B cell (primary cell): ENCODE data around the gene SPX. TPM values are rescaled to one million over a fixed set of nuclear protein-coding genes. Genes with fewer than 3 reads are reported as not detected.

ENCODE experiments used
- ATAC-seq: fragments of 200-7000 bp; cut with Tn5 transposase; one replicate; pipeline ENCODE4 v1.10.0; 2021; ENCODE audit warnings: low read depth, mild to moderate bottlenecking, moderate number of reproducible peaks, moderate library complexity
- CTCF ChIA-PET: fragments of 350-600 bp; sonication (Branson Sonifier 250); formaldehyde crosslinking; loops from one replicate; lab custom pipeline; 2021; ENCODE audit warnings: antibody characterized with exemption, inconsistent platforms; lab: Charles Lee
- POLR2A ChIA-PET: fragments of 350-600 bp; sonication (Branson Sonifier 250); formaldehyde crosslinking; loops from one replicate; lab custom pipeline; 2021; ENCODE audit warnings: antibody characterized with exemption; lab: Charles Lee
- DNase-seq: peaks from one replicate; pipeline ENCODE4 v3.0.0; 2013
- H2AFZ ChIP-seq: 2 replicates; pipeline ENCODE4 v1.6.1; 2012; ENCODE audit warnings: mild to moderate bottlenecking, low read depth, low read length; ENCODE audit not compliant: insufficient read depth, poor library complexity, severe bottlenecking
- H3K27ac ChIP-seq, 2 donors: 1 replicate in 1 of 2; 2 replicates in 1 of 2; pipeline ENCODE4 v1.5.1; 2012 to 2013; ENCODE audit warnings: low read length in 2 of 2, mild to moderate bottlenecking in 2 of 2, moderate library complexity in 1 of 2
- H3K27me3 ChIP-seq, 4 experiments: fragments of 200-600 bp in 1 of 4; sonication (generic) in 1 of 4; replicated peaks in 1 of 4; 1 replicate in 2 of 4; 2 replicates in 2 of 4; pipeline versions ENCODE4 v1.6.1 to v1.7.0; 2013 to 2016; ENCODE audit warnings: low read length in 3 of 4, mild to moderate bottlenecking in 2 of 4, mixed read lengths in 1 of 4, moderate library complexity in 1 of 4; ENCODE audit not compliant: insufficient read depth in 4 of 4, control insufficient read depth in 3 of 4; ENCODE audit errors: control extremely low read depth in 1 of 4
- H3K36me3 ChIP-seq, 2 experiments: replicated peaks in 1 of 2; 1 replicate in 1 of 2; 2 replicates in 1 of 2; pipeline versions ENCODE4 v1.6.1 to v1.7.1; 2013; ENCODE audit warnings: low read length in 1 of 2; ENCODE audit not compliant: insufficient read depth in 2 of 2, control insufficient read depth in 1 of 2; ENCODE audit errors: control extremely low read depth in 1 of 2, extremely low read depth in 1 of 2
- H3K4me1 ChIP-seq, 2 donors: fragments of 200-600 bp in 1 of 2; sonication (generic) in 1 of 2; 1 replicate in 1 of 2; 2 replicates in 1 of 2; pipeline versions ENCODE4 v1.5.1 to v1.6.1; 2013 to 2017; ENCODE audit warnings: low read length in 2 of 2; ENCODE audit not compliant: control insufficient read depth in 2 of 2, insufficient read depth in 2 of 2
- H3K4me2 ChIP-seq: replicated peaks from 2 replicates; pipeline ENCODE3; 2012; ENCODE audit warnings: mild to moderate bottlenecking, low read depth, low read length; ENCODE audit not compliant: poor library complexity, severe bottlenecking
- H3K4me3 ChIP-seq, 5 experiments: fragments of 200-600 bp in 1 of 5; sonication (generic) in 1 of 5; 1 replicate in 3 of 5; 2 replicates in 2 of 5; pipeline versions ENCODE4 v1.5.1 to v1.7.0; 2011 to 2016; ENCODE audit warnings: low read length in 4 of 5, mild to moderate bottlenecking in 4 of 5, low read depth in 2 of 5, control low read depth in 1 of 5, moderate library complexity in 1 of 5; ENCODE audit not compliant: insufficient read depth in 1 of 5; ENCODE audit errors: control extremely low read depth in 1 of 5, extremely low read depth in 1 of 5
- H3K79me2 ChIP-seq: fragments of 200-600 bp; sonication (generic); one replicate; pipeline ENCODE4 v1.6.0; 2016; ENCODE audit warnings: low read length; ENCODE audit not compliant: control insufficient read depth, insufficient read depth
- H3K9ac ChIP-seq: fragments of 200-600 bp; sonication (generic); 2 replicates; pipeline ENCODE4 v1.6.1; 2017; ENCODE audit warnings: mild to moderate bottlenecking, low read length, moderate library complexity
- H3K9me3 ChIP-seq, 3 donors: one replicate each; pipeline versions ENCODE4 v1.6.1 to v1.7.1; 2013; ENCODE audit warnings: low read length in 2 of 3; ENCODE audit not compliant: control insufficient read depth in 2 of 3, insufficient read depth in 1 of 3; ENCODE audit errors: control extremely low read depth in 1 of 3
- H4K20me1 ChIP-seq: 2 replicates; pipeline ENCODE4 v1.6.0; 2012; ENCODE audit warnings: mild to moderate bottlenecking, low read length; ENCODE audit not compliant: insufficient read depth, control insufficient read depth, poor library complexity, severe bottlenecking
- H3K27ac Mint-ChIP-seq: one replicate; pipeline ENCODE4 v1.8.0; 2021; ENCODE audit warnings: mixed read lengths
- H3K27me3 Mint-ChIP-seq: one replicate; pipeline ENCODE4 v1.8.0; 2021; ENCODE audit warnings: mixed read lengths
- H3K4me1 Mint-ChIP-seq: one replicate; pipeline ENCODE4 v1.8.0; 2021; ENCODE audit warnings: mixed read lengths
- H3K4me3 Mint-ChIP-seq: one replicate; pipeline ENCODE4 v1.8.0; 2021; ENCODE audit warnings: mixed read lengths
- H3K9me3 Mint-ChIP-seq: one replicate; pipeline ENCODE4 v1.8.0; 2022; ENCODE audit warnings: mixed read lengths; ENCODE audit not compliant: insufficient read depth
- EZH2 ChIP-seq: IDR thresholded peaks from 2 replicates; pipeline ENCODE4 v1.6.1; 2012; ENCODE audit warnings: borderline replicate concordance, low read depth, mild to moderate bottlenecking, moderate library complexity, low read length; ENCODE audit not compliant: insufficient read depth, poor library complexity, severe bottlenecking
- WGBS: methylation state at CpG from one replicate; pipeline ENCODE4 v1.1.5; 2013; ENCODE audit warnings: missing lambda C conversion rate; ENCODE audit not compliant: insufficient coverage; 5-methylcytosine and 5-hydroxymethylcytosine counted together
- intact Hi-C: fragments of 100-400 bp; cut with micrococcal nuclease; formaldehyde crosslinking; loops from one replicate; pipeline ENCODE4 v1.10.0; 2022
- polyA plus RNA-seq: library from polyadenylated mRNA; depleted of rRNA; stranded (reverse); fragments of >200 nt; gene quantifications from 2 replicates; pipeline ENCODE4 v1.2.3, GENCODE V29; 2012
- total RNA-seq, 2 donors: library from RNA; stranded (reverse); fragments of 120-200 nt in 1 of 2; gene quantifications; 1 replicate in 1 of 2; 2 replicates in 1 of 2; pipeline versions ENCODE4 v1.2.3 to v1.2.4, GENCODE V29; 2013 to 2022
- TF ChIP-seq, protein P1 (sequence below): fragments of 200-600 bp; IDR thresholded peaks from one replicate; pipeline ENCODE4 v1.8.0; 2022; ENCODE audit warnings: antibody characterized with exemption, mild to moderate bottlenecking

Gene SPX
- total and polyA plus RNA-seq, 2 donors (not counting 1 experiment from before 2014, with no cell fraction given), result 0.04 to 0.39 TPM

GRCh38 chr12:21561158-21561557, 35.1 kb downstream of the SPX start:
- no peak for DNase-seq
- intact Hi-C loops, result no loop called here
- no peak for ATAC-seq

GRCh38 chr12:21562859-21563258, 36.8 kb downstream of the SPX start:
- no peak overlapping the region for H3K27ac Mint-ChIP-seq
- Histone ChIP-seq H3K9me3 (no peaks in the 10 kb centered on the region), H3K4me1 (no peaks in the 10 kb centered on the region), H3K79me2 (no peaks in the 10 kb centered on the region), H3K27me3 (no peaks in the 10 kb centered on the region), H3K4me2 (no peak overlapping the region), H4K20me1 (no peaks in the 10 kb centered on the region), H3K27ac (no peak overlapping the region), H2AFZ (no peak overlapping the region), H3K4me3 (no peak overlapping the region), H3K36me3 (no peaks in the 10 kb centered on the region), H3K9ac (no peak overlapping the region)
- H3K27me3 Mint-ChIP-seq, result peaks cover 11% of the 10 kb centered on the region
- H3K9me3 Mint-ChIP-seq, result no peaks in the 10 kb centered on the region
- intact Hi-C loops, result no loop called here
- no CpG with 5 or more reads among the region's 2 CpGs for WGBS
- ChIA-PET POLR2A (no interaction called here), CTCF (no interaction called here)
- H3K4me1 Mint-ChIP-seq, result no peaks in the 10 kb centered on the region
- TF ChIP-seq EZH2, result no peak
- TF ChIP-seq, protein P1, sequence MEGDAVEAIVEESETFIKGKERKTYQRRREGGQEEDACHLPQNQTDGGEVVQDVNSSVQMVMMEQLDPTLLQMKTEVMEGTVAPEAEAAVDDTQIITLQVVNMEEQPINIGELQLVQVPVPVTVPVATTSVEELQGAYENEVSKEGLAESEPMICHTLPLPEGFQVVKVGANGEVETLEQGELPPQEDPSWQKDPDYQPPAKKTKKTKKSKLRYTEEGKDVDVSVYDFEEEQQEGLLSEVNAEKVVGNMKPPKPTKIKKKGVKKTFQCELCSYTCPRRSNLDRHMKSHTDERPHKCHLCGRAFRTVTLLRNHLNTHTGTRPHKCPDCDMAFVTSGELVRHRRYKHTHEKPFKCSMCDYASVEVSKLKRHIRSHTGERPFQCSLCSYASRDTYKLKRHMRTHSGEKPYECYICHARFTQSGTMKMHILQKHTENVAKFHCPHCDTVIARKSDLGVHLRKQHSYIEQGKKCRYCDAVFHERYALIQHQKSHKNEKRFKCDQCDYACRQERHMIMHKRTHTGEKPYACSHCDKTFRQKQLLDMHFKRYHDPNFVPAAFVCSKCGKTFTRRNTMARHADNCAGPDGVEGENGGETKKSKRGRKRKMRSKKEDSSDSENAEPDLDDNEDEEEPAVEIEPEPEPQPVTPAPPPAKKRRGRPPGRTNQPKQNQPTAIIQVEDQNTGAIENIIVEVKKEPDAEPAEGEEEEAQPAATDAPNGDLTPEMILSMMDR, result no peak
- ATAC-seq (no peak), DNase-seq (no peak)
- H3K4me3 Mint-ChIP-seq, result no peak overlapping the region

More at GRCh38 chr12:21561158-21561557, 35.1 kb downstream of the SPX start:
- no CpG with 5 or more reads among the region's 2 CpGs for WGBS
- no peaks in the 10 kb centered on the region for H3K36me3 ChIP-seq
- H3K4me1 ChIP-seq, result no peaks in the 10 kb centered on the region
- no peaks in the 10 kb centered on the region for H3K9me3 Mint-ChIP-seq
- no peaks in the 10 kb centered on the region for H3K27me3 ChIP-seq
- TF ChIP-seq, protein P1, result no peak
- TF ChIP-seq EZH2, result no peak
- no peak overlapping the region for H3K4me3 Mint-ChIP-seq
- H3K9me3 ChIP-seq, result no peaks in the 10 kb centered on the region
- H3K9ac ChIP-seq, result no peak overlapping the region
- H3K79me2 ChIP-seq, result no peaks in the 10 kb centered on the region
- H4K20me1 ChIP-seq, result no peaks in the 10 kb centered on the region
- H3K27me3 Mint-ChIP-seq, result peaks cover 7% of the 10 kb centered on the region
- ChIA-PET CTCF (no interaction called here), POLR2A (no interaction called here)
- no peak overlapping the region for H2AFZ ChIP-seq
- H3K27ac Mint-ChIP-seq, result no peak overlapping the region
- no peak overlapping the region for H3K27ac ChIP-seq
- H3K4me1 Mint-ChIP-seq, result no peaks in the 10 kb centered on the region
- H3K4me3 ChIP-seq, result no peak overlapping the region
- no peak overlapping the region for H3K4me2 ChIP-seq
